ENCODE measurements around the gene MKRN2. TPM values are rescaled to one million over a fixed set of nuclear protein-coding genes. Genes with fewer than 3 reads are reported as not detected.

MKRN2 gene
- total and polyA plus RNA-seq, 2 donors (not counting 3 experiments of a cell fraction or from before 2014, with no cell fraction given), result 27.3 to 29.9 TPM

DNA sequence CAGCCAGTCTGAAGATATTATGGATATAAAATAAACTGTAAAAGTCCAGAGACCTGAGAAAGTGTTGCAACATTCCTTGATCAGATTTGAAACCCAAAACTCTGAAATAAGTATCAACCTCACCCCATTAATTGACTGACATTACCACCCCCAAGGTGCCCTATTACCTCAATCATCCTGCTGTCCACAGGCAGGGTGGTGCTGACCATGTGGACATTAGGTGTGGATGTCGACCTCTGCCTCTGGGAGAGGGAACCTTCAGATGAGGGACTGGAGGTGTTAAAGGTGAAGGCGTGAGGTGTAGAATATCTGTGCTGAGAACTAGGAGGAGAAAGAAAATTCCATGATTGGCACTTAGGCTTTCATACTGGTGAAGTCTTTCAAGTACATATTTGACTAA is 47.1 kb downstream of the MKRN2 start:
- TF ChIP-seq MAX (IDR thresholded peaks at IDR 0.05; ENCODE audit: insufficient read depth, insufficient read length) (no peak), MYC (IDR thresholded peaks at IDR 0.05; ENCODE audit: low read depth, low read length) (no peak)
- H3K9me1 ChIP-seq (replicated peaks; ENCODE audit: control insufficient read depth, extremely low read depth, insufficient read depth, low read length), result no peaks in the 10 kb centered on the region
- ChIA-PET CTCF (no interaction called here), POLR2A (no interaction called here)
- dilution Hi-C loops (cut with MboI; ENCODE audit: extremely low pct_ligation_motif_present, low sequenced_read_pairs), result no loop called here
- BruUV-seq (replicated peaks), result no TSS peak
- H4K20me1 ChIP-seq (replicated peaks; ENCODE audit: control insufficient read depth, extremely low read depth, insufficient read depth, low read length), result no peaks in the 10 kb centered on the region
- H3K27ac ChIP-seq (ENCODE audit: insufficient read depth, low read depth, low read length), result no peak overlapping the region
- no peak overlapping the region for H3K4me2 ChIP-seq (ENCODE audit: insufficient read depth, low read length)
- DNase-seq (ENCODE audit: low read depth, low spot score), result no peak
- peaks cover 6% of the 10 kb centered on the region for H3K4me1 ChIP-seq (ENCODE audit: control insufficient read depth, extremely low read depth, insufficient read depth, low read length)
- intact Hi-C loops (cut with micrococcal nuclease), result no loop called here
- H3K4me3 ChIP-seq (replicated peaks in 1 of 3; ENCODE audit: insufficient read depth in 1 of 3, low read depth in 1 of 3, low read length in 3 of 3), result no peak overlapping the region
- FAIRE-seq, result no peak
- no peak overlapping the region for H3K9ac ChIP-seq (replicated peaks; ENCODE audit: extremely low read depth, insufficient read depth, low read length)
- H2AFZ ChIP-seq (ENCODE audit: low read depth, low read length), result no peak overlapping the region
- H3K9me3 ChIP-seq (replicated peaks; ENCODE audit: control insufficient read depth, insufficient read depth, low read length), result no peaks in the 10 kb centered on the region
- H3K79me2 ChIP-seq (ENCODE audit: control insufficient read depth, insufficient read depth, low read length), result no peaks in the 10 kb centered on the region
- H3K27me3 ChIP-seq (ENCODE audit: control insufficient read depth in 2 of 2, insufficient read depth in 2 of 2, low read length in 2 of 2), result no peaks in the 10 kb centered on the region
- H3K36me3 ChIP-seq (ENCODE audit: control insufficient read depth in 2 of 2, extremely low read depth in 1 of 2, insufficient read depth in 2 of 2, low read length in 2 of 2), result peaks cover 15 to 29% of the 10 kb centered on the region in 2 experiments

DNA sequence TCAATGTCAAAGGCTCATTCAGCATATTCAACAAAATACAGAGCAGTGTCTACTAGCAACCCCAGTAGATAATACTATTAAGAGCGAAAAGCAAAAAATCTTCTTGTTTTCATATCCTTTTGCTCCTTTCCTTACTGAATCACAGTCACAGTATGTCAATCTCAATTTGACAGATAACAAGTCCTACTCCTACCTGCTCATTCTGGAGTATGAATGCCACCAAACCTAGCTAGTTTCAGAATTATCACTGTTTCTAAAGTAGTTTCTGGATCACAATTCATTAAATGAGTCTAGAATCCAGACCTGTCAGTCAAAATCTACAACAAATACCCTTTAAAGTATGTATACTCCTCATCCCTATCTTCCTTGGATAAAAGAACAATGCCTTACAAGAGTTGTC is 51.5 kb downstream of the MKRN2 start:
- POLR2A ChIA-PET, result no interaction called here
- Histone ChIP-seq H3K79me2 (ENCODE audit: control insufficient read depth, insufficient read depth, low read length) (peaks cover 22% of the 10 kb centered on the region), H3K27me3 (ENCODE audit: control insufficient read depth in 2 of 2, insufficient read depth in 2 of 2, low read length in 2 of 2) (no peaks in the 10 kb centered on the region), H3K9ac (replicated peaks; ENCODE audit: extremely low read depth, insufficient read depth, low read length) (no peak overlapping the region), H3K9me1 (replicated peaks; ENCODE audit: control insufficient read depth, extremely low read depth, insufficient read depth, low read length) (no peaks in the 10 kb centered on the region), H3K4me1 (ENCODE audit: control insufficient read depth, extremely low read depth, insufficient read depth, low read length) (no peaks in the 10 kb centered on the region), H3K4me3 (replicated peaks in 1 of 3; ENCODE audit: insufficient read depth in 1 of 3, low read depth in 1 of 3, low read length in 3 of 3) (no peak overlapping the region), H3K27ac (ENCODE audit: insufficient read depth, low read depth, low read length) (no peak overlapping the region), H2AFZ (ENCODE audit: low read depth, low read length) (no peak overlapping the region), H3K36me3 (ENCODE audit: control insufficient read depth in 2 of 2, extremely low read depth in 1 of 2, insufficient read depth in 2 of 2, low read length in 2 of 2) (peaks cover 15 to 23% of the 10 kb centered on the region in 2 experiments), H4K20me1 (replicated peaks; ENCODE audit: control insufficient read depth, extremely low read depth, insufficient read depth, low read length) (peaks cover 2% of the 10 kb centered on the region), H3K9me3 (replicated peaks; ENCODE audit: control insufficient read depth, insufficient read depth, low read length) (no peaks in the 10 kb centered on the region), H3K4me2 (ENCODE audit: insufficient read depth, low read length) (no peak overlapping the region)
- dilution Hi-C loops (cut with MboI; ENCODE audit: extremely low pct_ligation_motif_present, low sequenced_read_pairs), result no loop called here
- DNase-seq (ENCODE audit: low read depth, low spot score) (no peak), FAIRE-seq (no peak)
- intact Hi-C loops (cut with micrococcal nuclease), result no loop called here
- BruUV-seq (replicated peaks), result no TSS peak
- CTCF ChIA-PET, result interaction anchor here (0.6 kb wide), 1 partner anchor 93 kb away, joined by 3 read pairs; no protein-coding TSS in a partner anchor
- TF ChIP-seq MYC (IDR thresholded peaks at IDR 0.05; ENCODE audit: low read depth, low read length) (no peak), POLR2A (IDR thresholded peaks at IDR 0.05; ENCODE audit: low read depth, low read length) (no peak), FOS (IDR thresholded peaks at IDR 0.05; ENCODE audit: borderline replicate concordance, insufficient read depth, low read length) (no peak), JUN (IDR thresholded peaks at IDR 0.05; ENCODE audit: borderline replicate concordance, insufficient read depth, insufficient read length, low read depth) (no peak), MAX (IDR thresholded peaks at IDR 0.05; ENCODE audit: insufficient read depth, insufficient read length) (no peak), EZH2 (IDR thresholded peaks at IDR 0.05; ENCODE audit: borderline replicate concordance, low read depth, low read length, severe bottlenecking) (no peak), POLR2AphosphoS5 (IDR thresholded peaks at IDR 0.05; ENCODE audit: insufficient read depth, low read depth, low read length) (no peak), GATA2 (IDR thresholded peaks at IDR 0.05; ENCODE audit: insufficient read depth, insufficient read length, low read depth, low read length) (no peak)
- TF ChIP-seq, protein P1, sequence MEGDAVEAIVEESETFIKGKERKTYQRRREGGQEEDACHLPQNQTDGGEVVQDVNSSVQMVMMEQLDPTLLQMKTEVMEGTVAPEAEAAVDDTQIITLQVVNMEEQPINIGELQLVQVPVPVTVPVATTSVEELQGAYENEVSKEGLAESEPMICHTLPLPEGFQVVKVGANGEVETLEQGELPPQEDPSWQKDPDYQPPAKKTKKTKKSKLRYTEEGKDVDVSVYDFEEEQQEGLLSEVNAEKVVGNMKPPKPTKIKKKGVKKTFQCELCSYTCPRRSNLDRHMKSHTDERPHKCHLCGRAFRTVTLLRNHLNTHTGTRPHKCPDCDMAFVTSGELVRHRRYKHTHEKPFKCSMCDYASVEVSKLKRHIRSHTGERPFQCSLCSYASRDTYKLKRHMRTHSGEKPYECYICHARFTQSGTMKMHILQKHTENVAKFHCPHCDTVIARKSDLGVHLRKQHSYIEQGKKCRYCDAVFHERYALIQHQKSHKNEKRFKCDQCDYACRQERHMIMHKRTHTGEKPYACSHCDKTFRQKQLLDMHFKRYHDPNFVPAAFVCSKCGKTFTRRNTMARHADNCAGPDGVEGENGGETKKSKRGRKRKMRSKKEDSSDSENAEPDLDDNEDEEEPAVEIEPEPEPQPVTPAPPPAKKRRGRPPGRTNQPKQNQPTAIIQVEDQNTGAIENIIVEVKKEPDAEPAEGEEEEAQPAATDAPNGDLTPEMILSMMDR (IDR thresholded peaks at IDR 0.05; ENCODE audit: extremely low read depth in 1 of 2, insufficient read depth in 1 of 2, low read depth in 1 of 2, low read length in 2 of 2), result no peak

Data from endothelial cell of umbilical vein (primary cell).